Panc1 (cell line): Measurements from ENCODE around the gene CPT1B.

Experiments
- CTCF ChIP-seq: fragments of 450-650 bp; IDR thresholded peaks from 2 replicates; pipeline ENCODE4 v1.5.1; 2017; ENCODE audit warnings: mild to moderate bottlenecking
- TCF7L2 ChIP-seq: IDR thresholded peaks from 2 replicates; pipeline ENCODE4 v1.6.1; 2011; ENCODE audit warnings: mild to moderate bottlenecking, low read depth, low read length, inconsistent platforms

GRCh38 chr22:50624347-50625130, 46.3 kb upstream of the CPT1B start:
- TF ChIP-seq CTCF (no peak), TCF7L2 (no peak)
